ENCODE data around the gene OR2T33.
"Not testable (repeated sequence)": the region's sequence is repeated elsewhere in the genome, so short reads cannot be mapped to it uniquely, and the experiment has no call there.

OR2T33 gene

GRCh38 chr1:248277876-248278275 lies at the start of gene OR2T33:
Gene OR2T33, minus strand, starts transcription at chr1:248277976. Its CDS starts 4,162 bp downstream, at chr1:248273814.
- DNase-seq, result no peak

GRCh38 chr1:248324468-248324867 lies 46.7 kb upstream of the OR2T33 start, which contains the start of gene OR2M7:
Gene OR2M7, minus strand, starts transcription at chr1:248324568. Its CDS starts 0 bp downstream, at chr1:248324568.
- no peak for DNase-seq

- DNase-seq, result no peak
Observed at GRCh38 chr1:248316796-248317195, 39.0 kb upstream of the OR2T33 start.

- not testable (repeated sequence) for DNase-seq
Observed at GRCh38 chr1:248306740-248307139, 29.0 kb upstream of the OR2T33 start.

GRCh38 chr1:248306103-248306502 lies 28.3 kb upstream of the OR2T33 start:
- no peak for DNase-seq

- DNase-seq, result not testable (repeated sequence)
Observed at GRCh38 chr1:248305672-248306071, 27.9 kb upstream of the OR2T33 start.

GRCh38 chr1:248303324-248303723 lies 25.5 kb upstream of the OR2T33 start, which contains the start of gene OR2T12:
Gene OR2T12, minus strand, starts transcription at chr1:248303424. Its CDS starts 7,846 bp downstream, at chr1:248295578.
- no peak for DNase-seq

GRCh38 chr1:248288391-248288790 lies 10.6 kb upstream of the OR2T33 start:
- no peak for DNase-seq

- DNase-seq, result not testable (repeated sequence)
Observed at GRCh38 chr1:248273225-248273624, 4.6 kb downstream of the OR2T33 start.

- DNase-seq, result no peak
Observed at GRCh38 chr1:248268178-248268577, 9.6 kb downstream of the OR2T33 start.

- not testable (repeated sequence) for DNase-seq
Observed at GRCh38 chr1:248259309-248259708, 18.5 kb downstream of the OR2T33 start.

- DNase-seq, result no peak
Observed at GRCh38 chr1:248243204-248243603, 34.6 kb downstream of the OR2T33 start.

GRCh38 chr1:248239478-248239877 lies 38.3 kb downstream of the OR2T33 start:
- DNase-seq, result no peak

- no peak for DNase-seq
Observed at GRCh38 chr1:248231117-248231516, 46.7 kb downstream of the OR2T33 start, which contains the start of gene OR2M4. Gene OR2M4, plus strand, starts transcription at chr1:248231417. Its CDS starts 7,512 bp downstream, at chr1:248238929.

GRCh38 chr1:248229360-248229908 lies 48.3 kb downstream of the OR2T33 start:
- no peak for DNase-seq

GRCh38 chr1:248225537-248225936 lies 52.2 kb downstream of the OR2T33 start:
- DNase-seq, result no peak

All from activated CD4-positive, alpha-beta T cell treated with anti-CD3 and anti-CD28 coated beads for 1 hour (primary cell).